GM12878 (cell line): ENCODE results near the gene CDK5RAP3. TPM values are rescaled to one million over a fixed set of nuclear protein-coding genes. Genes with fewer than 3 reads are reported as not detected.

Experiments used
- ATAC-seq: fragments of 200-7000 bp; cut with Tn5 transposase; 3 replicates; pipeline ENCODE4 v1.9.1; 2020; ENCODE audit warnings: mild to moderate bottlenecking, moderate library complexity
- BruUV-seq: library from RNA; stranded (reverse); fragments of 400-500 nt; replicated peaks from 2 replicates; lab custom pipeline; 2021; lab: Mats Ljungman, UMichigan
- CTCF ChIA-PET: fragments of 300-600 bp; sonication (Branson Sonifier 250); formaldehyde crosslinking; extraction: SDS; loops from one replicate; lab custom pipeline; 2021; ENCODE audit warnings: inconsistent platforms; lab: Yijun Ruan, JAX
- POLR2A ChIA-PET: fragments of 350-600 bp; formaldehyde crosslinking; extraction: SDS; loops from one replicate; lab custom pipeline; 2021; ENCODE audit warnings: inconsistent platforms; lab: Charles Lee
- RAD21 ChIA-PET: fragments of 300-600 bp; sonication (Branson Sonifier 250); formaldehyde crosslinking; loops from one replicate; lab custom pipeline; 2023; ENCODE audit warnings: antibody characterized with exemption; ENCODE audit not compliant: unreplicated experiment; lab: Charles Lee
- SMC1A ChIA-PET: fragments of 300-600 bp; sonication (Branson Sonifier 250); formaldehyde crosslinking; loops from one replicate; lab custom pipeline; 2023; ENCODE audit not compliant: unreplicated experiment, uncharacterized antibody; lab: Charles Lee
- DNase-seq: peaks from one replicate; pipeline ENCODE4 v3.0.0-alpha.2; 2011; ENCODE audit warnings: low read depth, low spot score
- FAIRE-seq: peaks from 3 replicates; lab custom pipeline; 2011; peaks lifted over from hg19 to GRCh38; lab: Jason Lieb, UNC
- H2AFZ ChIP-seq: 2 replicates; pipeline ENCODE4 v1.6.0; 2011; ENCODE audit warnings: low read depth, low read length, control low read depth; ENCODE audit not compliant: control insufficient read depth
- H3K27ac ChIP-seq: 2 replicates; pipeline ENCODE4 v1.5.1; 2011; ENCODE audit warnings: control low read depth; ENCODE audit not compliant: control insufficient read depth, insufficient read depth
- H3K27me3 ChIP-seq, 2 experiments: replicated peaks in 1 of 2; 2 replicates each; pipeline versions ENCODE4 v1.6.0 to v1.6.1; 2011; ENCODE audit warnings: low read length in 1 of 2; ENCODE audit not compliant: control insufficient read depth in 2 of 2, insufficient read depth in 2 of 2
- H3K36me3 ChIP-seq, 2 experiments: 2 replicates each; pipeline ENCODE4 v1.5.1; 2011; ENCODE audit warnings: low read length in 1 of 2; ENCODE audit not compliant: control insufficient read depth in 2 of 2, insufficient read depth in 2 of 2
- H3K4me1 ChIP-seq: 2 replicates; pipeline ENCODE4 v1.6.1; 2011; ENCODE audit warnings: mild to moderate bottlenecking, low read length, moderate library complexity, mixed read lengths; ENCODE audit not compliant: control insufficient read depth, insufficient read depth
- H3K4me2 ChIP-seq: 2 replicates; pipeline ENCODE4 v1.6.0; 2011; ENCODE audit warnings: control low read depth; ENCODE audit not compliant: control insufficient read depth, insufficient read depth
- H3K4me3 ChIP-seq: fragments of 200-600 bp; sonication (generic); 2 replicates; pipeline ENCODE4 v1.5.1; 2016
- H3K79me2 ChIP-seq: 2 replicates; pipeline ENCODE4 v1.6.0; 2011; ENCODE audit warnings: low read length; ENCODE audit not compliant: control insufficient read depth, insufficient read depth
- H3K9ac ChIP-seq: 2 replicates; pipeline ENCODE4 v1.8.0; 2011; ENCODE audit warnings: low read length, control low read depth, mixed read lengths; ENCODE audit not compliant: control insufficient read depth, insufficient read depth
- H3K9me3 ChIP-seq: replicated peaks from 3 replicates; pipeline ENCODE4 v1.5.1; 2011; ENCODE audit warnings: mild to moderate bottlenecking, low read length; ENCODE audit not compliant: control insufficient read depth, insufficient read depth
- H4K20me1 ChIP-seq: 2 replicates; pipeline ENCODE4 v1.6.0; 2011; ENCODE audit not compliant: control insufficient read depth, insufficient read depth
- ATF7 ChIP-seq: fragments of 450-650 bp; IDR thresholded peaks from 2 replicates; pipeline ENCODE4 v1.6.1; 2016; ENCODE audit warnings: low read depth, mild to moderate bottlenecking
- BACH1 ChIP-seq: fragments of 450-650 bp; IDR thresholded peaks from 2 replicates; pipeline ENCODE4 v1.6.1; 2017; ENCODE audit warnings: mild to moderate bottlenecking, borderline replicate concordance
- CREB1 ChIP-seq: IDR thresholded peaks from 2 replicates; pipeline ENCODE4 v1.6.1; 2012; ENCODE audit warnings: low read depth, mild to moderate bottlenecking, inconsistent platforms
- MEF2B ChIP-seq: fragments of 450-650 bp; IDR thresholded peaks from 2 replicates; pipeline ENCODE4 v1.6.1; 2018; ENCODE audit warnings: mild to moderate bottlenecking, moderate library complexity; ENCODE audit not compliant: partially characterized antibody, poor library complexity, severe bottlenecking
- MTA2 ChIP-seq: fragments of 450-650 bp; IDR thresholded peaks from 2 replicates; pipeline ENCODE4 v1.6.1; 2016; ENCODE audit warnings: low read depth, mild to moderate bottlenecking, moderate library complexity
- NR2F1 ChIP-seq: fragments of 450-650 bp; conservative IDR thresholded peaks from 2 replicates; pipeline ENCODE4 v1.6.1; 2017; ENCODE audit warnings: mild to moderate bottlenecking
- POLR2AphosphoS5 ChIP-seq: IDR thresholded peaks from 2 replicates; pipeline ENCODE4 v1.6.1; 2011; ENCODE audit warnings: mild to moderate bottlenecking, low read length, inconsistent platforms
- SMARCA5 ChIP-seq: fragments of 450-650 bp; IDR thresholded peaks from 2 replicates; pipeline ENCODE4 v1.6.1; 2017; ENCODE audit warnings: mild to moderate bottlenecking
- SP1 ChIP-seq: IDR thresholded peaks from one replicate; pipeline ENCODE4 v1.6.1; 2011; ENCODE audit warnings: low read depth, low read length
- SPI1 ChIP-seq: IDR thresholded peaks from 2 replicates; pipeline ENCODE4 v1.6.1; 2011; ENCODE audit warnings: low read depth, mild to moderate bottlenecking, low read length, moderate library complexity, borderline replicate concordance; ENCODE audit not compliant: insufficient read depth
- TCF12 ChIP-seq: IDR thresholded peaks from 2 replicates; pipeline ENCODE4 v1.6.1; 2011; ENCODE audit warnings: low read depth, mild to moderate bottlenecking, low read length
- WGBS: methylation state at CpG from one replicate; pipeline ENCODE4 v1.1.6; 2016; ENCODE audit warnings: low lambda C conversion rate; ENCODE audit not compliant: insufficient replicate concordance, insufficient coverage; ENCODE audit errors: missing lambda C conversion rate; 5-methylcytosine and 5-hydroxymethylcytosine counted together
- in situ Hi-C: fragments of 300-500 bp; cut with MboI; formaldehyde crosslinking; loops from 9 replicates; pipeline ENCODE4 v1.14.3; 2018; ENCODE audit warnings: mixed read lengths
- intact Hi-C: fragments of 100-400 bp; cut with micrococcal nuclease; formaldehyde crosslinking; loops from one replicate; pipeline ENCODE4 v1.14.2; 2022; ENCODE audit not compliant: unreplicated experiment
- polyA plus RNA-seq, 11 experiments: library from polyadenylated mRNA; depleted of rRNA in 4 of 11; unstranded in 6 of 11; stranded (reverse) in 5 of 11; fragments of >200 nt; fragmentation: Nextera tagmentation in 4 of 11; fragmentation: Illumina TruSeq in 1 of 11; extraction: Ambion mirVana in 4 of 11; extraction: Trizol in 1 of 11; gene quantifications; 1 replicate in 1 of 11; 2 replicates in 10 of 11; pipeline versions ENCODE4 v1.2.1 to v1.2.3, GENCODE V29; 2011 to 2016; ENCODE audit warnings: inconsistent platforms in 2 of 11, missing spikeins in 2 of 11, low read depth in 1 of 11
- total RNA-seq, 4 experiments: library from RNA; depleted of rRNA in 3 of 4; stranded (reverse); fragments of >200 nt in 3 of 4; fragmentation: Illumina TruSeq in 1 of 4; extraction: Trizol in 1 of 4; gene quantifications; 2 replicates each; pipeline versions ENCODE4 v1.2.1 to v1.2.3, GENCODE V29; 2013 to 2021
- TF ChIP-seq, protein P1 (sequence below): fragments of 150-350 bp; IDR thresholded peaks from 2 replicates; pipeline ENCODE4 v1.6.1; 2016; ENCODE audit warnings: low read depth, low read length
- TF ChIP-seq, protein P2 (sequence below): IDR thresholded peaks from 2 replicates; pipeline ENCODE4 v1.6.1; 2011; ENCODE audit warnings: borderline replicate concordance, low read depth, mild to moderate bottlenecking, moderate library complexity, low read length; ENCODE audit not compliant: insufficient read depth, poor library complexity, severe bottlenecking
- TF ChIP-seq, protein P3 (sequence below): fragments of 450-650 bp; IDR thresholded peaks from 2 replicates; pipeline ENCODE4 v1.6.1; 2017; ENCODE audit warnings: mild to moderate bottlenecking, moderate library complexity

CDK5RAP3 gene
- total and polyA plus RNA-seq, 10 of the 15 experiments (the other 5 are each of a cell fraction or from before 2014, with no cell fraction given) = 69.4 to 237 (median 160) TPM

DNA sequence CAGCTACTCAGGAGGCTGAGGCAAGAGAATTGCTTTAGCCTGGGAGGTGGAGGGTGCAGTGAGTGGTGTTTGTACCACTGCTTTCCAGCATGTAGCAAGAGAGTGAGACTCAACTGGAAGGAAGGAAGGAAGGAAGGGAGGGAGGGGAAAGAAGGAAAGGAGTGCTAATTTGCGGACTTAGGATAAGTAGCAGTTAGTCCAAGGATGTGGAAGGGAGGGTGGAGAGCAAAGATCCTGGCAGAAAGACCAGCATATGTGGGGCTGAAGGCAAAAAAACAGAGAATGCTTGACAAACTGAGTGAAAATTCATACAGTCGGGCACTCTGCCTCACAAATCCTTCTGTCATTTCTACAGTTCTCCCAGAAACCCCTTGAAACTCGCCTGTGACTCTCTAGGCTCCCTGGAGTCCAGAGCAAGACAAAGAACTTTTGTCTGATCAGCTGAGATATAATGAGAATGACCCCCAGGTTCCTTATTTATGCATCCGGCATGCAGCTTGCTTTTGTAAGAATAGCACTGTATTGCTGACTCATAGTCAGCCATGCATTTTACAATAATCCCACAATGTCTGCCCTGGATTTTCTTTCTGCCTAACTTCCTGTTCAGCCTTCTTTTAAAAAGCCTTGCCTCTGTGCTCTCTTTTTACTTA is 31.5 kb downstream of the CDK5RAP3 start:
- H3K27ac ChIP-seq = peak overlapping the region; percentile 85
- no peak overlapping the region for H3K4me3 ChIP-seq
- 24% methylated on average over 4 of the region's 4 CpGs for WGBS
- intact Hi-C loops = no loop called here
- DNase-seq (peak; percentile 75), ATAC-seq (peak; percentile 85), FAIRE-seq (peak; percentile 80)
- H3K9ac ChIP-seq = peak overlapping the region; percentile 5; the same call in 1 of the 2 replicates
- ChIA-PET POLR2A (interaction anchor here (0.5 to 3.7 kb wide), 9 partner anchors 9 to 557 kb away, joined by 3 to 21 read pairs (median 9); partner anchors contain the start of genes CDK5RAP3 and PNPO), CTCF (interaction anchor here (1.0 to 8.5 kb wide), 13 partner anchors 9 to 161 kb away, joined by 3 to 59 read pairs (median 10); partner anchors contain the start of genes CDK5RAP3 and SCRN2), SMC1A (interaction anchor here (0.9 to 9.5 kb wide), 10 partner anchors 9 to 161 kb away, joined by 3 to 97 read pairs (median 5); partner anchors contain the start of gene SCRN2), RAD21 (interaction anchor here (0.8 to 4.8 kb wide), 5 partner anchors 8 to 24 kb away, joined by 3 to 54 read pairs (median 10); no protein-coding TSS in a partner anchor)
- no peaks in the 10 kb centered on the region; a peak in 1 of 4 replicates for H3K36me3 ChIP-seq
- peaks cover 49% of the 10 kb centered on the region for H3K4me1 ChIP-seq
- H3K9me3 ChIP-seq = no peaks in the 10 kb centered on the region
- no peaks in the 10 kb centered on the region for H4K20me1 ChIP-seq
- peak overlapping the region; percentile 19 for H3K4me2 ChIP-seq
- no peaks in the 10 kb centered on the region for H3K27me3 ChIP-seq
- peak overlapping the region; percentile 88 for H2AFZ ChIP-seq
- in situ Hi-C loops = no loop called here
- no peaks in the 10 kb centered on the region for H3K79me2 ChIP-seq
- no TSS peak for BruUV-seq
- TF ChIP-seq MTA2 = peak; percentile 72; the same call in 1 of the 2 replicates
- peak; percentile 40 for TF ChIP-seq SP1
- TF ChIP-seq SMARCA5 = peak; percentile 59; the same call in 1 of the 2 replicates
- TF ChIP-seq, protein P1, sequence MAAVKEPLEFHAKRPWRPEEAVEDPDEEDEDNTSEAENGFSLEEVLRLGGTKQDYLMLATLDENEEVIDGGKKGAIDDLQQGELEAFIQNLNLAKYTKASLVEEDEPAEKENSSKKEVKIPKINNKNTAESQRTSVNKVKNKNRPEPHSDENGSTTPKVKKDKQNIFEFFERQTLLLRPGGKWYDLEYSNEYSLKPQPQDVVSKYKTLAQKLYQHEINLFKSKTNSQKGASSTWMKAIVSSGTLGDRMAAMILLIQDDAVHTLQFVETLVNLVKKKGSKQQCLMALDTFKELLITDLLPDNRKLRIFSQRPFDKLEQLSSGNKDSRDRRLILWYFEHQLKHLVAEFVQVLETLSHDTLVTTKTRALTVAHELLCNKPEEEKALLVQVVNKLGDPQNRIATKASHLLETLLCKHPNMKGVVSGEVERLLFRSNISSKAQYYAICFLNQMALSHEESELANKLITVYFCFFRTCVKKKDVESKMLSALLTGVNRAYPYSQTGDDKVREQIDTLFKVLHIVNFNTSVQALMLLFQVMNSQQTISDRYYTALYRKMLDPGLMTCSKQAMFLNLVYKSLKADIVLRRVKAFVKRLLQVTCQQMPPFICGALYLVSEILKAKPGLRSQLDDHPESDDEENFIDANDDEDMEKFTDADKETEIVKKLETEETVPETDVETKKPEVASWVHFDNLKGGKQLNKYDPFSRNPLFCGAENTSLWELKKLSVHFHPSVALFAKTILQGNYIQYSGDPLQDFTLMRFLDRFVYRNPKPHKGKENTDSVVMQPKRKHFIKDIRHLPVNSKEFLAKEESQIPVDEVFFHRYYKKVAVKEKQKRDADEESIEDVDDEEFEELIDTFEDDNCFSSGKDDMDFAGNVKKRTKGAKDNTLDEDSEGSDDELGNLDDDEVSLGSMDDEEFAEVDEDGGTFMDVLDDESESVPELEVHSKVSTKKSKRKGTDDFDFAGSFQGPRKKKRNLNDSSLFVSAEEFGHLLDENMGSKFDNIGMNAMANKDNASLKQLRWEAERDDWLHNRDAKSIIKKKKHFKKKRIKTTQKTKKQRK = no peak
- peak; percentile 53; the same call in 1 of the 2 replicates for TF ChIP-seq POLR2AphosphoS5
- TF ChIP-seq, protein P2, sequence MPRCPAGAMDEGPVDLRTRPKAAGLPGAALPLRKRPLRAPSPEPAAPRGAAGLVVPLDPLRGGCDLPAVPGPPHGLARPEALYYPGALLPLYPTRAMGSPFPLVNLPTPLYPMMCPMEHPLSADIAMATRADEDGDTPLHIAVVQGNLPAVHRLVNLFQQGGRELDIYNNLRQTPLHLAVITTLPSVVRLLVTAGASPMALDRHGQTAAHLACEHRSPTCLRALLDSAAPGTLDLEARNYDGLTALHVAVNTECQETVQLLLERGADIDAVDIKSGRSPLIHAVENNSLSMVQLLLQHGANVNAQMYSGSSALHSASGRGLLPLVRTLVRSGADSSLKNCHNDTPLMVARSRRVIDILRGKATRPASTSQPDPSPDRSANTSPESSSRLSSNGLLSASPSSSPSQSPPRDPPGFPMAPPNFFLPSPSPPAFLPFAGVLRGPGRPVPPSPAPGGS = peak; percentile 44
- peak; percentile 34; the same call in 1 of the 2 replicates for TF ChIP-seq SPI1
- peak; percentile 79 for TF ChIP-seq MEF2B
- TF ChIP-seq TCF12 = no peak
- TF ChIP-seq, protein P3, sequence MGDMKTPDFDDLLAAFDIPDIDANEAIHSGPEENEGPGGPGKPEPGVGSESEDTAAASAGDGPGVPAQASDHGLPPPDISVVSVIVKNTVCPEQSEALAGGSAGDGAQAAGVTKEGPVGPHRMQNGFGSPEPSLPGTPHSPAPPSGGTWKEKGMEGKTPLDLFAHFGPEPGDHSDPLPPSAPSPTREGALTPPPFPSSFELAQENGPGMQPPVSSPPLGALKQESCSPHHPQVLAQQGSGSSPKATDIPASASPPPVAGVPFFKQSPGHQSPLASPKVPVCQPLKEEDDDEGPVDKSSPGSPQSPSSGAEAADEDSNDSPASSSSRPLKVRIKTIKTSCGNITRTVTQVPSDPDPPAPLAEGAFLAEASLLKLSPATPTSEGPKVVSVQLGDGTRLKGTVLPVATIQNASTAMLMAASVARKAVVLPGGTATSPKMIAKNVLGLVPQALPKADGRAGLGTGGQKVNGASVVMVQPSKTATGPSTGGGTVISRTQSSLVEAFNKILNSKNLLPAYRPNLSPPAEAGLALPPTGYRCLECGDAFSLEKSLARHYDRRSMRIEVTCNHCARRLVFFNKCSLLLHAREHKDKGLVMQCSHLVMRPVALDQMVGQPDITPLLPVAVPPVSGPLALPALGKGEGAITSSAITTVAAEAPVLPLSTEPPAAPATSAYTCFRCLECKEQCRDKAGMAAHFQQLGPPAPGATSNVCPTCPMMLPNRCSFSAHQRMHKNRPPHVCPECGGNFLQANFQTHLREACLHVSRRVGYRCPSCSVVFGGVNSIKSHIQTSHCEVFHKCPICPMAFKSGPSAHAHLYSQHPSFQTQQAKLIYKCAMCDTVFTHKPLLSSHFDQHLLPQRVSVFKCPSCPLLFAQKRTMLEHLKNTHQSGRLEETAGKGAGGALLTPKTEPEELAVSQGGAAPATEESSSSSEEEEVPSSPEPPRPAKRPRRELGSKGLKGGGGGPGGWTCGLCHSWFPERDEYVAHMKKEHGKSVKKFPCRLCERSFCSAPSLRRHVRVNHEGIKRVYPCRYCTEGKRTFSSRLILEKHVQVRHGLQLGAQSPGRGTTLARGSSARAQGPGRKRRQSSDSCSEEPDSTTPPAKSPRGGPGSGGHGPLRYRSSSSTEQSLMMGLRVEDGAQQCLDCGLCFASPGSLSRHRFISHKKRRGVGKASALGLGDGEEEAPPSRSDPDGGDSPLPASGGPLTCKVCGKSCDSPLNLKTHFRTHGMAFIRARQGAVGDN = peak; percentile 79; the same call in 1 of the 2 replicates
- peak; percentile 56; the same call in 1 of the 2 replicates for TF ChIP-seq ATF7
- peak; percentile 83 for TF ChIP-seq NR2F1
- peak; percentile 49; the same call in 1 of the 2 replicates for TF ChIP-seq CREB1
- TF ChIP-seq BACH1 = peak; percentile 97
